Frontal cortex (tissue), 4 donors: ENCODE measurements around the gene DPY19L3. TPM values are rescaled to one million over a fixed set of nuclear protein-coding genes. Genes with fewer than 3 reads are reported as not detected.
"Not testable (repeated sequence)": the region's sequence is repeated elsewhere in the genome, so short reads cannot be mapped to it uniquely, and the experiment has no call there.

Source experiments
- DNase-seq, 2 donors: peaks; one replicate each; pipeline ENCODE4 v3.0.0; 2012; ENCODE audit warnings: low spot score in 2 of 2
- FAIRE-seq: peaks from 2 replicates; lab custom pipeline; 2012; peaks lifted over from hg19 to GRCh38; lab: Jason Lieb, UNC
- total RNA-seq: library from RNA; depleted of rRNA; stranded (reverse); fragments of >200 nt; gene quantifications from one replicate; pipeline ENCODE4 v1.2.3, GENCODE V29; 2014
- donor health status: control.
- donor health status: control.
- donor health status: control.

Gene DPY19L3
- total RNA-seq, 1 donor from 2014 or later: 28.9 TPM

GRCh38 chr19:32475141-32476031 lies 69.8 kb downstream of the DPY19L3 start:
- FAIRE-seq: no peak
- no peak for DNase-seq

- DNase-seq: no peak
- no peak for FAIRE-seq
Observed at GRCh38 chr19:32476032-32476350, 70.4 kb downstream of the DPY19L3 start.

GRCh38 chr19:32480321-32480720 lies 74.8 kb downstream of the DPY19L3 start:
- FAIRE-seq (no peak), DNase-seq (no peak)

GRCh38 chr19:32483574-32483973 lies 78.0 kb downstream of the DPY19L3 start:
- DNase-seq (no peak), FAIRE-seq (no peak)

GRCh38 chr19:32489971-32490370 lies 84.4 kb downstream of the DPY19L3 start:
- DNase-seq: no peak
- no peak for FAIRE-seq

GRCh38 chr19:32497391-32497790 lies 91.8 kb downstream of the DPY19L3 start:
- DNase-seq: no peak
- FAIRE-seq: no peak

- DNase-seq: no peak
Observed at GRCh38 chr19:32498648-32499200, 93.2 kb downstream of the DPY19L3 start.

GRCh38 chr19:32512498-32512897 lies 106.9 kb downstream of the DPY19L3 start:
- DNase-seq, FAIRE-seq: not testable (repeated sequence)

More at GRCh38 chr19:32498648-32499200, 93.2 kb downstream of the DPY19L3 start:
- FAIRE-seq: no peak

GRCh38 chr19:32519023-32519422 lies 113.5 kb downstream of the DPY19L3 start:
- no peak for DNase-seq
- FAIRE-seq: no peak

GRCh38 chr19:32522967-32523366 lies 117.4 kb downstream of the DPY19L3 start:
- no peak for FAIRE-seq
- no peak for DNase-seq

- no peak for FAIRE-seq
Observed at GRCh38 chr19:32526895-32527294, 121.3 kb downstream of the DPY19L3 start.

GRCh38 chr19:32530773-32531172 lies 125.2 kb downstream of the DPY19L3 start:
- FAIRE-seq (no peak), DNase-seq (no peak)

More at GRCh38 chr19:32526895-32527294, 121.3 kb downstream of the DPY19L3 start:
- no peak for DNase-seq

- DNase-seq: no peak
- no peak for FAIRE-seq
Observed at GRCh38 chr19:32532233-32532632, 126.7 kb downstream of the DPY19L3 start.

Other genes with a start within 250 kb of the DPY19L3 start
- gene ZNF507, start 60.2 kb upstream of the DPY19L3 start, total RNA-seq: 24.1 TPM
- gene PDCD5, start 175.4 kb downstream of the DPY19L3 start, total RNA-seq: 42.4 TPM